Inflammatory macrophage treated with lipopolysaccharide for 4 hours (primary cell): Measurements from ENCODE around the gene STAMBPL1.
A peak's percentile ranks its signal among the peaks of the same experiment; 100 is the strongest.
"Not testable (repeated sequence)": the region's sequence is repeated elsewhere in the genome, so short reads cannot be mapped to it uniquely, and the experiment has no call there.

Experiments
- DNase-seq: peaks from one replicate; pipeline ENCODE4 v3.0.0-alpha.2; 2020

STAMBPL1 gene

GRCh38 chr10:88923520-88923919, 43.5 kb downstream of the STAMBPL1 start:
- DNase-seq = no peak

- DNase-seq = peak; percentile 61
Measured at GRCh38 chr10:88926566-88927415, 46.7 kb downstream of the STAMBPL1 start.

DNA sequence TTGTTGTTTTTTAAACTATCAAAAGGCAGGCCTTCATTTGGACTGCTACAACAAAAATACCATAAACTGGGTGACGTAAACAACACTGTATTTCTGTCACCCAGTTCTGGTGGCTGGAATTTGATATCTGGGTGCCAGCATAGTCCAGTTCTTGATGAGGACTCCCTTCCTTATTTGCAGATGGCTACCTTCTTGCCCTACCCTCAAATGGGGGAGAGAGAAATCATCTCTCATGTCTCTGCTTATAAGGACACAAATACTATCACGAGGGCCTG, 47.3 kb downstream of the STAMBPL1 start:
- no peak for DNase-seq

- DNase-seq = no peak
Measured at GRCh38 chr10:88928254-88928653, 48.2 kb downstream of the STAMBPL1 start.

DNA sequence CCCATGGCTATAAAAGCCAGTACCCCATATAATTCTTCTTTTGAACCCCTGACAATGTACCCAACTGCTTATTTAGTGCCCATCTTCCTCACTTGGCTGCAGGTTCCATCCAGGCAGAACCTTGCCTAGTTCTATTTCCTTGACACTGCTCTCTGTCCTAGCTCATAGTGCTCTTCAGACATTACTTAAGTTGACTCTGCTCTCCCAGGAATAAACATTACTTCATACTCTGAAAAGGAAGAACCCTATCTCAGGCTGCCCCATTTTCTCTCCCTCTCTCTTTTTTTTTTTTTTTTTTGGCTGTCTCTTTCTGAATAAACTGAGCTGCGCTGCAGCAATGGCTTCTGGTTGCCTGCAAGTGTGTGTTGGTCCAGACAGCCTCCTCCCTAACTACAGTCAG, 51.5 kb downstream of the STAMBPL1 start:
- no peak for DNase-seq

DNA sequence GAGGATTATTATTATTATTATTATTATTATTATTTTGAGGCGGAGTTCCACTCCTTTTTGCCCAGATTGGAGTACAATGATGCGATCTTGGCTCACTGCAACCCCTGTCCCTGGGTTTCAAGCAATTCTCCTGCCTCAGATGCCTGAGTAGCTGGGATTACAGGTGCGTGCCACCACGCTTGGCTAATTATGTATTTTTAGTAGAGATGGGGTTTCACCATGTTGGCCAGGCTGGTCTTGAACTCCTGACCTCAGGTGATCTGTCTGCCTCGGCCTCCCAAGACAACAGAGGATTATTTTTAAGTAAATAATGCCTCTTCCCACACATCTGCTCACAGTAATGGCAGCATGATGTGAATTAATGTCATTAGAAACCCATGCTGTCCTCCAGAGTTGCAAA, 52.0 kb downstream of the STAMBPL1 start:
- DNase-seq = not testable (repeated sequence)

GRCh38 chr10:88932539-88933256, 52.7 kb downstream of the STAMBPL1 start:
- peak; percentile 84 for DNase-seq

DNA sequence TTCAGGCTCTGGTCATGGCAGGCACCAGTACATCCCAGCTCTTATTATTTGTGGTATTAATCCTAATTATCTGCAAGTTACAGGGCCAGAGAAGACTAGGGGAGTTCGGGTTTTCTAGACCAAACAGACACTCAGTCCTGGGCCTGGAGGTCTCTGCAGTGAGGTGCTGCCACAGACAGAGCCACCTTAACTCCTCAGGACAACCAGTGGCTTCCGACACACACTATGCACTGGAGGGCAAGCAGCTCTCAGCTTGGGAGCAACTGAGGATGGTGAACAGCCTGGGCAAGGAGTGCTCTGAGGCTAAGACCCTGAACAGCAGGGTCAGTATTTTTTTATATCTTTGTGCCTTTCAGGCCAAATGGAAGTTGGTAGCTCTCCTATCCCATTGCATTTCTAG, 53.5 kb downstream of the STAMBPL1 start:
- no peak for DNase-seq

- peak; percentile 76 for DNase-seq
Measured at GRCh38 chr10:88934900-88935672, 55.0 kb downstream of the STAMBPL1 start.

- peak; percentile 69 for DNase-seq
Measured at GRCh38 chr10:88936656-88937055, 56.6 kb downstream of the STAMBPL1 start.

DNA sequence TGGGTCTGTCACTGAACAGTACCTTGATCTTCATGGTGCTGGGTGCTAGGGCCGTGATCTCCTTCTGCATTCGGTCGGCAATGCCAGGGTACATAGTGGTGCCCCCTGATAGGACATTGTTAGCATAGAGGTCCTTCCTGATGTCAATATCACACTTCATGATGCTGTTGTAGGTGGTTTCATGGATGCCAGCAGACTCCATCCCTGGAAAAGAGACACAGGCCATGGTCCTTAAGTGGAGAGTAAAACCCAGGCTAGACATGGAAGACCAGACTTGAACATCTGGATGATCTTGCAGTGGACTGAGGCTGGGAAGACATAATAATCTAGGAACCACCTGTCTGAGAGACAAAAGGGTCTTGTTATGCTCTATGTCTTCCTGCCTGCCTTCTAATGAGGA, 58.0 kb downstream of the STAMBPL1 start:
- no peak for DNase-seq

GRCh38 chr10:88938938-88939337, 58.9 kb downstream of the STAMBPL1 start:
- DNase-seq = no peak

- no peak for DNase-seq
Measured at GRCh38 chr10:88941026-88941425, 61.0 kb downstream of the STAMBPL1 start.

DNA sequence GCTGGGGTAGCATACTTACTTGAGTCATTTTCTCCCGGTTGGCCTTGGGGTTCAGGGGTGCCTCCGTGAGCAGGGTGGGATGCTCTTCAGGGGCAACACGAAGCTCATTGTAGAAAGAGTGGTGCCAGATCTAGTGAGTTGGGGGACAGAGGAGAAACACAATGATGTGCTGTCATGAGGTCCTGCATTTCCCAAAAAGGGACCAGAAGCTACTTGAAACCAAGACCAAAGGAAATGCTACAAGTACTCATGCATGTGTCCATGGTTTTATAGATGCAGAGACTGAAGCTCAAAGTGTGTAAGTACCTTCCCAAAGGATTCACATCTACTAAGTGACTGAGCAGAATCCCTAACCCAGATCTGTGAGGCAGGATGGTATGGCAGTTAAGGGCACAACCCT, 63.7 kb downstream of the STAMBPL1 start:
- no peak for DNase-seq

- DNase-seq = peak; percentile 68
Measured at GRCh38 chr10:88944813-88945212, 64.8 kb downstream of the STAMBPL1 start.

DNA sequence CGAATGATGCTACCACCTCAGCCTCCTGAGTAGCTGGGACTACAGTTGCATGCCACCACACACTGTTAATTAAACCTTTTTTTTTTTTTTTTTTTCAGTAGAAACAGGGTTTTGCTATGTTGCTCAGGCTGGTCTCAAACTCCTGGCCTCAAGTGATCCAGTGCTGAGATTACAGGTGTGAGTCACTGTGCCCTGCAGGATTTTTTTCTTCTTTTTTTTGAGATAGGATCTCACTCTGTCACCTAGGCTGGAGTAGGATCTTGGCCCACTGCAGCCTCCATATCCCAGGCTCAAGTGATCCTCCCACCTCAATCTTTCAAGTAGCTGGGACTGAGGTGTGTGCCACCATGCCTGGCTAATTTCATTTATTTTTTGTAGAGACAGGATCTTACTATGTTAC, 66.2 kb downstream of the STAMBPL1 start:
- DNase-seq = no peak

GRCh38 chr10:88946965-88947590, 67.0 kb downstream of the STAMBPL1 start:
- DNase-seq = no peak

DNA sequence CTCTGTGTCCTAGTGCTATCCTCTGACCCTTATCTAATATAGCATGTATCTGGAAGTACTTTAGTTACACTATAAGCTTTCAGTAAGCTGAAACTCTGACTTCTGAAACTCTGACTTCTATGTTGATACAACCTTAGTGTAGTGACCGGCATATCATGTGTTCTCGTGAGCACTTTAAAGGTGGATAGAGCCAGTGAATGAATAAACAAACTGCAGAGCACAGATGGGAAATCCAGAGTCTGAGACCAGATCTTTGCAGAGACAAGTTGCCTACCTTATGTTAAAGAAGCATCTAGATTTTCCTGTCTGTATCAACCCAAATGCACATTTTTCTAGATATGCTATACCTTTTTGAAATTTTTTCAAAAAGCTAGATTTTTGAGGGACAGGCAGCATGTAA, 69.0 kb downstream of the STAMBPL1 start:
- DNase-seq = no peak

GRCh38 chr10:88949912-88950837, 70.1 kb downstream of the STAMBPL1 start:
- peak; percentile 45 for DNase-seq

- no peak for DNase-seq
Measured at GRCh38 chr10:88952647-88953111, 72.6 kb downstream of the STAMBPL1 start, which contains the start of gene ACTA2. Gene ACTA2 (minus strand): TSS chr10:88952773. CDS start chr10:88948930, 3,843 bp downstream.

DNA sequence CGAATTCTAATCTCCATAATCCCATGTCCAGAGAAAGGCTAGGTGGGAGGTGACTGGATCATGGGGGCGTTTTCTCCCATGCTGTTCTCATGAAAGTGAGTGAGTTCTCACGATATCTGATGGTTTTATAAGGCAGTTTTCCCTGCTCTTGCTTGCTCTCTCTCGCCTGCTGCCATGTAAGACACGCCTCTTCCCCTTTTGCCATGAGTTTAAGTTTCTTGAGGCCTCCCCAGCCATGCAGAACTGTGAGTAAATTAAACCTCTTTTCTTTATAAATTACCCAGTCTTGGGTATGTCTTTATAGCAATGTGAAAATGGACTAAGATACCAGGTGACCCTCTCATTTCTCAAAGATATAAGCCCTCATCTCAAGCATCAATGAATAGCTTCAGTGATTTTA, 73.6 kb downstream of the STAMBPL1 start:
- no peak for DNase-seq
